ENCODE data around the gene CHMP6.

Gene CHMP6

DNA sequence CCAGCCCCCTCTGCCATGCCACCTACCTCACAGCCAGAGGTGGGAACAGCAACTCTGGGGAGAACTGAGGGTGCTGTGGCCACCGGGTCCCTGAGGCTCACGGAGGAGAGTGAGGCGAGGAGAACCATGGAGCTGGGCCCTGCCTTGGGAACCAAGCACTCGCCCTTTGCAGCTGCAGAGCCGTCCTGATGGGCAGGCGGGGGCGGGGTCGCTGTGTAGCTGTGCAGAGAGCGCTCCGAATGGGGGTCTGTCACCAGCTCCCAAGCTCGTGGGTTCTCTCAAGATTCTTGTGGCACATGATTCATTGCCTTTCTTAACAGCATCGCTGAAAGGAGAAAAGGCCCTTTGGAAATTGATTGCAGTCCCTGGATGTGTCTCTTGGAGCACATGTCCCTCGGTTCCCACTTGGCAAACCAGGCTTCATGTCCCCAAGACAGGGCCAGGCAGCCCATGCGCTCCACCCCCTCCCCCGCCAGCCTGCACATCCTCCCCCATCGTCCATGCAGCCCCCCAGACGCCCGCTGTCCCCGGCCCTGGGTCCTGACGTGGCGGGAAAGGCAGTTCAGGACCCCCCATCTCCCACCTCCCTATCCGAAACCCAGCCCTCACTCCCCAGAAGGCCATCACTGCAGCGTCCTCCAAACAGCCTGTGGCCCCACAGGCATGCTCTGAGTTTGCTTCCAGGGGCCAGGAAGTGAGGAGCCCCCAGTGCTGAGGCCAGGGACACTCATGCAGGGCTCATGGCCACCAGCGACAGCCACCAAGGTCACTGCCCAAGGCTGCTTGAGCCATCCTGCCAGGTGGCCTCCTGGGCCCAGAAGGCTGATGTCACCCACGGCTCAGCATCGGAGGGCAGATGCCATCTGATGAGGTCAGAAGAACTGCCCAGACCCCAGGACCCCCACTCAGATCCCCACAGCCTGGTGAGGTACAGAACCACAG is 20.6 kb upstream of the CHMP6 start:
- DNase-seq (ENCODE audit: low read depth): no peak

GRCh38 chr17:80971704-80972304 is 19.8 kb upstream of the CHMP6 start:
- no peak for DNase-seq (ENCODE audit: low read depth)

- DNase-seq (ENCODE audit: low read depth): no peak
These were observed 14.9 kb upstream of the CHMP6 start for GRCh38 chr17:80976701-80977100.

DNA sequence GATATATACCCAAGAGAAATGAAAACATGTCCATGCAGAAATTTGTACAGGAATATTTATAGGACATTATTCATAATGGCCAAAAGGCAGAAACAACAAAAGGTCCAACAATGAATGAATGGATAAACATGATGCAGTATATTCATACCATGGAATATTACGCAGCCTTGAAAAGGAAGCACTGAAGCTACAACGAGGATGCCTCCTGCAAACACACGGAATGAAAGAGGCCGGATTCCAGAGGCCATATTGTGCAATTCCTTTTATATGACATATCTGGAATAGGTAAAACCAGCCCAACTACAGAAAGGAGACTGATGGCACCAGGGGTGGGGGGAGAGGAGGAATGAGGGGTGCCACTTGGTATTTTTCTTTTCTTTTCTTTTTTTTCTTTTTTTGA is 14.5 kb upstream of the CHMP6 start:
- DNase-seq (ENCODE audit: low read depth): no peak

- DNase-seq (ENCODE audit: low read depth): no peak
These were observed 12.8 kb upstream of the CHMP6 start for GRCh38 chr17:80978499-80979497.

GRCh38 chr17:80979547-80980378 is 11.9 kb upstream of the CHMP6 start:
- DNase-seq (ENCODE audit: low read depth): no peak

DNA sequence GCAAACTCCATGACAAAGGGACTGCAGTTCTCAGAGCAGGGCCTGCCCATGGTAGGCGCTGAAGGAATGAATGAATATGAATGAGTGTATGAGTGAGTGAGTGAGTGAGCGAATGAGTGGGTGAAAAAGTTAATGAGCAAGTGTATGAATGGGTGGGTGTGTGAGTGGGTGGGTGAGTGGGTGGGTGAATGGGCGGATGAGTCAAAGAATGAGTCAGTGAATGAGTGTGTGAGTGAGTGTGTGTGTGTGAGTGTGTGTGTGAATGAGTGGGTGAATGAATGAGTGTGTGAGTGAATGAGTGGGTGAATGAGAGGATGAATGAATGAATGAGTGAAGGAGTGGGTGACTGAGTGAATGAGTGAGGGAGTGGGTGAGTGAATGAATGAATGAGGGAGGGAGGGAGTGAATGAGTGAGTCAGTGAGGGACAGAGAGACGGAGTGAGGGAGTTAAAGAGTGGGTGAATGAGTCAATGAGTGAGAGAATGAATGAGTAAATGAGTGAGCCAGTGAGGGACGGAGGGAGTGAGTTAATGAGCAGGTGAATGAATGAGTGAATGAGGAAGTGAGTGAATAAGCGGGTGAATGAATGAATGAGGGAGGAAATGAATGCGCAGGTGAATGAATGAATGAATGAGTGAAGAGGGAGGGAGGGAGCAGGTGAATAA is 11.1 kb upstream of the CHMP6 start:
- DNase-seq (ENCODE audit: low read depth): no peak

DNA sequence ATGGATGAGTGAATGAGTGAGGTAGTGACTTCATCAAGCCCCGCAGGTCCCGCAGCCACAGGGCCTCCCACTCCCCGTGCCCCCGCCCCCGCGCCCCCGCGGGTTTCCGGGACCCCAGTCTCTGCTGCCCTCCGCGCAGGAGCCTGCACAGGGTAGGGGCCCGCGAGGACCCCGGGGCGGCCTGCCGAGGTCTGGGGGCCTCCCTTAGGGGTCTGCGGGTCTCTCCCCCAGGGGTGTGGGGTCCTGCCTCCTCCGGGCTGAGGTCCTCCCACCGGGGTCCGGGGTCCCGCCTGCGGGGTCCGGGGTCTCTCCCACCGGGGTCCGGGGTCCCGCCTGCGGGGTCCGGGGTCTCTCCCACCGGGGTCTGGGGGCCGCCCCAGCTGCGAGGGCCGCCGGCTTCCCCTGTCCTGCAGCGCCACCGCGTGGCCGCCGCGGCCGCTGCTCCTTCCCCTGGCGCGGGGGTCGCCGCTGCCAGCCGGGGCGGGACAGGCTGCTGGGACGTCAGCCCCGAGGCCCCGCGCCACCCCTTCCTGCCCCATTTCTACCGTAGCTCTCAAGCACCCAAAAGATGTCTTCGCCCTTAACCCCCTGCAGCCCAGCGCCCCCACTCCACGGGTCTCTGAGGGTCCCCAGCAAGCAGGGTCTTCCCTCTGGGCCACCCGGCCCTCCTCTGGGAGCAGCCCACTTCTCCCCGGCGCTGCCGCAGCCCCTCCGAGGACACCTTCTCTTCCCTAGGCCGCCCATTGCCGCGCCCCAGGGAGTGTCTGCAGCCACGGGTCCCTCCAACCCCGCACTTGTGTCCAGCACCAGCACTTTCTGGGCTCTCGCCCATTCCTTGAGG is 10.4 kb upstream of the CHMP6 start:
- DNase-seq (ENCODE audit: low read depth): no peak

GRCh38 chr17:80981929-80982425 is 9.7 kb upstream of the CHMP6 start:
- no peak for DNase-seq (ENCODE audit: low read depth)

GRCh38 chr17:80982426-80982974 is 9.1 kb upstream of the CHMP6 start:
- no peak for DNase-seq (ENCODE audit: low read depth)

GRCh38 chr17:80983545-80983944 is 8.1 kb upstream of the CHMP6 start:
- DNase-seq (ENCODE audit: low read depth): no peak

- DNase-seq (ENCODE audit: low read depth): no peak
These were observed 6.9 kb upstream of the CHMP6 start for GRCh38 chr17:80984749-80985148.

DNA sequence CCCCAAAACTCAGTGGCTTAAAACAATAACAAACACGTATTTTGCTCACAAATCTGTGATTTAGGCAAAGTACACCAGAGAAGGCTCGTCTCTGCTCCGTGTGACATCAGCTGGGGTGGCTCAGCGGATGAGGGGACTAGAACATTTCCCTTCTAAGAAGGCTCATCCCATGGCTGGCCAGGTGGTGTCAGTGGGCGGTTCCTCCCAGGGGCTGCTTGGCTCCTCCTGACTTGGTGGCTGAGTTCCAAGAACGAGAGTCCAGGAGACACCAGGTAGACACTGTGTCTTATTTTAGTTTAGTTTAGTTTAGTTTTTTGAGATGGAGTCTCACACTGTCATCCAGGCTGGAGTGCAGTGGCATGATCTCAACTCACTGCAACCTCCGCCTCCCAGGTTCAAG is 5.6 kb upstream of the CHMP6 start:
- no peak for DNase-seq (ENCODE audit: low read depth)

DNA sequence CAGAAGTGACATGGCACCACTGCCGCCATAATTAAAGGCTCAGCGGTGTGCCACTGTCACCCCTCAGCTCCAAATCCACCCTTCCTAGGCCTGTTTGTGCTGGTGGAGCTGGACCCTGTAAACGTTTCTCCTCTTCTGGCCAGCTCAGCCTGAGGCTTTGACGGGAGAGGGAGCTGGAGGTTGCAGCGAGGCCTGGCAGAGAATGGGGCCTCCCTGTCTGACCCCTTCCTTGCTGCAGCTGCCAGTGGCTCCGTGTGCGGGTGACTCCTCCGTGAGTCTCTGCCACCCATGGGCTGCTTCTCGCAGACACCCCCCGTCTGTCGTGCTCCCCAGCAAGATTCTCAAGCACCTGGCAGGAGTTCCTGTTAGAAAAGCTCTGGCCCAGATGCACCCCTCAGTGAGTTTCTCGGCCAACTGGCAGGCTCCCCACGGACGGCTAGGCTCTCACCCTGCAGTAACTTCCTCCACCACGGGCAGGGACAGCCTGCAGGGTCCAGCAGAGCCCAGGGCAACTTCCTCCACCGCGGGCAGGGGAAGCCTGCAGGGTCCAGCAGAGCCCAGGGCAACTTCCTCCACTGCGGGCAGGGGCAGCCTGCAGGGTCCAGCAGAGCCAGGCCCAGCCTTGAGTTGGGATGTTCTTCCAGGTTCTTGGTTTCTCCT is 4.7 kb upstream of the CHMP6 start:
- no peak for DNase-seq (ENCODE audit: low read depth)

DNA sequence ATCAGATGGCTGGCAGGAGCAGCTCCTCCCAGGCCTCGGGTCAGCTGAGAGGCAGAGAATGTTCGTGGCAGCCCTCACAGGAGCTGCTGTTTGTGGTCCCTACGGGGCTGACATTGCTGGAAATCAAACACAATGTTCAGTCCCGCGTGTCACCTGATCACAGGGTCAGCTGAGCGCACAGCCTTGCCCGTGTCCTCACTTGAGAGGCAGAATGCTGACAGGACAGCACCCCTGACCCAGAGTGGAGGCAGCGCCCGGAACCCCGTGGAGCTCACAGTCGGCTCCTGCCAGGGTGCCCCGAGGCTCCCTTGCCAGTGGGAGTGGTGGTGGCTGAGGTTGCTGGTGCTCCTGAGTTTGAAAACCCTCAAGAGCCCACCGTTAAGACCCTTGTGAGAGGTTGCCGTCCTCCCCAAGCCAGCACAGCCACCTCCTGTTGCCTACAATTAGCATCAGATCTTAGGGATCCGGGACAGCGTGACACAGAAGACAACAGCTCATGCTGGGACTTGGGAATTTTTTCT is 3.6 kb upstream of the CHMP6 start:
- DNase-seq (ENCODE audit: low read depth): no peak

GRCh38 chr17:80989586-80989913 is 2.1 kb upstream of the CHMP6 start:
- DNase-seq (ENCODE audit: low read depth): no peak

DNA sequence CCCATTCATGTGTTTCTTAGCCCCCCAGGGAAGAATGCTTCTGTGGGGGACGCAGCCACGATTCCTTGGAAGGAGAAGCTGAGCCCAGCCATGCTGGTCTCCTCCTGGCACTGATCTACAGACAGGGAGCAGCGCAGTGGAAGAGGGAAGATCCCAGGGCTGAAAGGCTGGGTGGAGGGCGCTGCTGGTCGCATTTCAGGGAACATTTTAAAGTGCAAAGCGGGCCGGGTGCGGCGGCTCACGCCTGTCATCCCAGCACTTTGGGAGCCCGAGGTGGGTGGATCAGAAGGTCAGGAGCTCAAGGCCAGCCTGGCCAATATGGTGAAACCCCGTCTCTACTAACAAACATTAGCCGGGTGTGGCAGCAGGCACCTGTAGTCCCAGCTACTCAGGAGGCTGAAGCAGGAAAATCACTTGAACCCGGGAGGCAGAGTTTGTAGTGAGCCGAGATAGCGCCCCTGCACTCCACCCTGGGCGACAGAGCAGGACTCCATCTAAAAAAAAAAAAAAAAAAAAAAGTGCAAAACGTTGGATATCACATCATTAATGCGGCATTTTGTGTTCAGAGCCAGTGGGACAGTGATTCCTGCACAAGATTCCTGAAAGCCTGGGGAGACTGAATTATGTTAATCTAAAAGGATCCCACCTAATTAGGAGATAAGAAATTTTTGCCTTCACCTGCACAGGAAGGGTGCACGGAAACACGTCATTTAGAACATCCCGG is 558 bp upstream of the CHMP6 start:
- no peak for DNase-seq (ENCODE audit: low read depth)

Data from activated gamma-delta T cell treated with anti-CD3 and anti-CD28 coated beads, Interleukin-2, amount 50 U/mL, for 16 hours (primary cell).